ENCODE data around the gene IRF8.

GRCh38 chr16:85901110-85901509 is 2.1 kb downstream of the IRF8 start:
- TF ChIP-seq POLR2A (IDR thresholded peaks at IDR 0.05; ENCODE audit: low read depth, low read length) = no peak
- TF ChIP-seq POLR2AphosphoS5 (IDR thresholded peaks at IDR 0.05; ENCODE audit: low read depth, low read length) = no peak
- no peak for TF ChIP-seq TAF1 (IDR thresholded peaks at IDR 0.05; ENCODE audit: borderline replicate concordance, low read depth, low read length)
